SK-N-SH (cell line): ENCODE data around the gene CPPED1. TPM values are rescaled to one million over a fixed set of nuclear protein-coding genes. Genes with fewer than 3 reads are reported as not detected.

Source experiments
- CTCF ChIA-PET: fragments of 300-600, 350-600 bp; formaldehyde crosslinking; extraction: SDS; loops from one replicate; lab custom pipeline; 2021; lab: Yijun Ruan, JAX
- POLR2A ChIA-PET: fragments of 350-600 bp; sonication (Branson Sonifier 250); formaldehyde crosslinking; extraction: SDS; loops from one replicate; lab custom pipeline; 2020; ENCODE audit warnings: antibody characterized with exemption, inconsistent platforms; lab: Yijun Ruan, JAX
- DNase-seq: peaks from one replicate; pipeline ENCODE4 v3.0.0; 2012
- H2AFZ ChIP-seq: fragments of 200-600 bp; sonication (generic); 2 replicates; pipeline ENCODE4 v1.8.1; 2016; ENCODE audit warnings: antibody characterized with exemption, mild to moderate bottlenecking, low read depth
- H3F3A ChIP-seq: fragments of 200-600 bp; sonication (generic); replicated peaks from 2 replicates; pipeline ENCODE3; 2016; ENCODE audit warnings: antibody characterized with exemption, mild to moderate bottlenecking; ENCODE audit not compliant: insufficient read depth
- H3K27ac ChIP-seq, 2 experiments: fragments of 200-500 bp in 1 of 2; fragments of 200-600 bp in 1 of 2; sonication (Bioruptor generic) in 1 of 2; sonication (generic), shearing (Covaris generic) in 1 of 2; 2 replicates each; pipeline versions ENCODE4 v1.5.1 to v1.6.1; 2014 to 2016; ENCODE audit warnings: low read depth in 2 of 2, inconsistent platforms in 1 of 2, low read length in 1 of 2, mild to moderate bottlenecking in 1 of 2, mixed read lengths in 1 of 2
- H3K27me3 ChIP-seq: fragments of 200-600 bp; sonication (generic), shearing (Covaris generic); 2 replicates; pipeline ENCODE4 v1.6.1; 2016; ENCODE audit warnings: mixed run types; ENCODE audit not compliant: insufficient read depth
- H3K36me3 ChIP-seq, 2 experiments: fragments of 200-500 bp in 1 of 2; fragments of 200-600 bp in 1 of 2; sonication (Bioruptor generic) in 1 of 2; sonication (generic) in 1 of 2; replicated peaks in 1 of 2; 2 replicates each; pipeline versions ENCODE3 to v1.5.1; 2014 to 2016; ENCODE audit warnings: low read length in 1 of 2, mild to moderate bottlenecking in 1 of 2; ENCODE audit not compliant: insufficient read depth in 2 of 2, control insufficient read depth in 1 of 2
- H3K4me1 ChIP-seq, 2 experiments: fragments of 200-500 bp in 1 of 2; fragments of 200-600 bp in 1 of 2; sonication (Bioruptor generic) in 1 of 2; sonication (generic), shearing (Covaris generic) in 1 of 2; 2 replicates each; pipeline versions ENCODE4 v1.5.1 to v1.6.1; 2014 to 2016; ENCODE audit warnings: low read depth in 1 of 2, low read length in 1 of 2, mixed run types in 1 of 2; ENCODE audit not compliant: insufficient read depth in 2 of 2, control insufficient read depth in 1 of 2
- H3K4me2 ChIP-seq: fragments of 200-600 bp; sonication (generic), shearing (Covaris generic); 2 replicates; pipeline ENCODE4 v1.6.1; 2017; ENCODE audit warnings: mixed run types
- H3K4me3 ChIP-seq, 2 experiments: fragments of 200-500 bp in 1 of 2; fragments of 200-600 bp in 1 of 2; sonication (Bioruptor generic) in 1 of 2; sonication (generic), shearing (Covaris generic) in 1 of 2; 2 replicates each; pipeline versions ENCODE4 v1.5.1 to v1.8.1; 2014 to 2016; ENCODE audit warnings: low read depth in 2 of 2, inconsistent platforms in 1 of 2, low read length in 1 of 2, mild to moderate bottlenecking in 1 of 2, mixed read lengths in 1 of 2, moderate library complexity in 1 of 2
- H3K79me2 ChIP-seq: fragments of 200-600 bp; sonication (generic); 2 replicates; pipeline ENCODE4 v1.8.1; 2017; ENCODE audit warnings: mild to moderate bottlenecking; ENCODE audit not compliant: insufficient read depth
- H3K9ac ChIP-seq: fragments of 200-600 bp; sonication (generic); 2 replicates; pipeline ENCODE4 v1.6.1; 2017; ENCODE audit warnings: mixed run types
- H3K9me2 ChIP-seq: fragments of 200-600 bp; sonication (generic); 2 replicates; pipeline ENCODE4 v1.6.1; 2017; ENCODE audit warnings: mixed run types
- H3K9me3 ChIP-seq: fragments of 200-600 bp; sonication (generic); 2 replicates; pipeline ENCODE4 v1.6.1; 2017; ENCODE audit warnings: mixed run types, mild to moderate bottlenecking, moderate library complexity
- H4K20me1 ChIP-seq: fragments of 200-600 bp; sonication (generic); 2 replicates; pipeline ENCODE4 v1.6.1; 2017; ENCODE audit warnings: mild to moderate bottlenecking, mixed run types; ENCODE audit not compliant: insufficient read depth
- CTCF ChIP-seq: fragments of 200-600 bp; sonication (generic); IDR thresholded peaks from 2 replicates; pipeline ENCODE4 v1.6.1; 2017; ENCODE audit warnings: antibody characterized with exemption, mild to moderate bottlenecking, moderate library complexity
- EZH2phosphoT487 ChIP-seq: fragments of 200-600 bp; sonication (generic); IDR thresholded peaks from 2 replicates; pipeline ENCODE4 v1.6.1; 2017; ENCODE audit warnings: low read depth, mixed run types, mild to moderate bottlenecking, antibody characterized with exemption, moderate library complexity, borderline replicate concordance
- GATA2 ChIP-seq: sonication (generic); formaldehyde crosslinking; IDR thresholded peaks from 2 replicates; pipeline ENCODE4 v1.5.0; 2020; ENCODE audit warnings: mild to moderate bottlenecking, missing genetic modification reagents
- IRF3 ChIP-seq: fragments of 150-350 bp; IDR thresholded peaks from 2 replicates; pipeline ENCODE4 v1.6.1; 2016; ENCODE audit warnings: mild to moderate bottlenecking, low read depth, low read length
- MEF2A ChIP-seq: IDR thresholded peaks from 2 replicates; pipeline ENCODE4 v1.4.0; 2012; ENCODE audit warnings: low read depth, borderline replicate concordance
- MXI1 ChIP-seq: IDR thresholded peaks from 2 replicates; pipeline ENCODE4 v1.6.1; 2012; ENCODE audit warnings: mild to moderate bottlenecking, low read depth, low read length, improper control_type of control experiment
- NFIC ChIP-seq: IDR thresholded peaks from 2 replicates; pipeline ENCODE4 v1.4.0; 2012; ENCODE audit warnings: borderline replicate concordance
- REST ChIP-seq: IDR thresholded peaks from 2 replicates; pipeline ENCODE4 v1.6.1; 2012; ENCODE audit warnings: mild to moderate bottlenecking, low read depth, low read length, moderate library complexity
- RXRA ChIP-seq: IDR thresholded peaks from 2 replicates; pipeline ENCODE4 v1.4.0; 2012; ENCODE audit warnings: low read depth, mild to moderate bottlenecking, borderline replicate concordance
- TCF12 ChIP-seq: IDR thresholded peaks from 2 replicates; pipeline ENCODE4 v1.4.0; 2012
- TEAD4 ChIP-seq: IDR thresholded peaks from 2 replicates; pipeline ENCODE4 v1.4.0; 2012; ENCODE audit warnings: mild to moderate bottlenecking, borderline replicate concordance; ENCODE audit not compliant: insufficient read depth
- USF2 ChIP-seq: fragments of 150-350 bp; IDR thresholded peaks from 2 replicates; pipeline ENCODE4 v1.6.1; 2017; ENCODE audit warnings: antibody characterized with exemption, low read length, low read depth, borderline replicate concordance
- ZBTB33 ChIP-seq: IDR thresholded peaks from 2 replicates; pipeline ENCODE4 v1.4.0; 2012; ENCODE audit warnings: low read depth, borderline replicate concordance
- WGBS: methylation state at CpG from one replicate; pipeline ENCODE4 v1.1.6; 2017; ENCODE audit warnings: low lambda C conversion rate; 5-methylcytosine and 5-hydroxymethylcytosine counted together
- polyA plus RNA-seq, 3 experiments: library from polyadenylated mRNA; depleted of rRNA; stranded (reverse); fragments of >200 nt; gene quantifications; 2 replicates each; pipeline ENCODE4 v1.2.3, GENCODE V29; 2012

The CPPED1 gene
- polyA plus RNA-seq, 1 of the 3 experiments (the other 2 are of a cell fraction) = 11.9 TPM

- 0 out of 4 replicates have a peak, but pooled peaks cover 0 to 1% of the 10 kb centered on the region in 2 experiments for H3K4me1 ChIP-seq
Measured at GRCh38 chr16:12651765-12652512, 151.7 kb downstream of the CPPED1 start.

More at GRCh38 chr16:12651765-12652512, 151.7 kb downstream of the CPPED1 start:
- Histone ChIP-seq H3K79me2 (no peaks in the 10 kb centered on the region), H2AFZ (no peak overlapping the region), H4K20me1 (no peaks in the 10 kb centered on the region), H3K9me3 (no peaks in the 10 kb centered on the region), H3K27me3 (no peaks in the 10 kb centered on the region), H3K4me3 (no peak overlapping the region), H3K36me3 (no peaks in the 10 kb centered on the region), H3K9me2 (no peaks in the 10 kb centered on the region), H3K9ac (no peak overlapping the region)
- WGBS = 82% methylated on average over 16 of the region's 16 CpGs
- no peak for DNase-seq
- ChIA-PET POLR2A (no interaction called here), CTCF (no interaction called here)
- no peak for TF ChIP-seq TEAD4
- no peak for TF ChIP-seq REST
- TF ChIP-seq IRF3 = no peak
- TF ChIP-seq GATA2 = no peak
- TF ChIP-seq ZBTB33 = no peak
- no peak for TF ChIP-seq USF2
- TF ChIP-seq MXI1 = no peak
- no peak for TF ChIP-seq TCF12
- no peak for TF ChIP-seq CTCF
- no peak for TF ChIP-seq MEF2A
- no peak for TF ChIP-seq NFIC
- TF ChIP-seq EZH2phosphoT487 = no peak
- no peak for TF ChIP-seq RXRA
- TF ChIP-seq, all 33 proteins: peak for 0
- H3K4me2 ChIP-seq = no peak overlapping the region
- H3K27ac ChIP-seq = no peak overlapping the region
- no peaks in the 10 kb centered on the region for H3F3A ChIP-seq
